HepG2 (cell line): Measurements from ENCODE around the gene ARID3C. TPM values are rescaled to one million over a fixed set of nuclear protein-coding genes. Genes with fewer than 3 reads are reported as not detected.

ENCODE experiments used
- ATAC-seq: fragments of 200-7000 bp; cut with Tn5 transposase; 3 replicates; pipeline ENCODE4 v1.9.1; 2020; ENCODE audit warnings: mild to moderate bottlenecking, moderate library complexity
- BruUV-seq: library from RNA; stranded (reverse); fragments of 400-500 nt; replicated peaks from 2 replicates; lab custom pipeline; 2021; lab: Mats Ljungman, UMichigan
- CTCF ChIA-PET: fragments of 300-600 bp; formaldehyde crosslinking; extraction: SDS; loops from one replicate; lab custom pipeline; 2021; ENCODE audit warnings: low total read pairs, inconsistent platforms, low intra/inter-chr PET ratio; lab: Yijun Ruan, JAX
- POLR2A ChIA-PET: fragments of 350-600 bp; sonication (Branson Sonifier 250); formaldehyde crosslinking; loops from one replicate; lab custom pipeline; 2020; ENCODE audit warnings: antibody characterized with exemption, inconsistent platforms; lab: Yijun Ruan, JAX
- DNase-seq: peaks from one replicate; pipeline ENCODE4 v3.0.0-alpha.2; 2015; ENCODE audit warnings: low spot score
- FAIRE-seq: peaks from 3 replicates; lab custom pipeline; 2011; peaks lifted over from hg19 to GRCh38; lab: Jason Lieb, UNC
- H2AFZ ChIP-seq: one replicate; pipeline ENCODE4 v1.6.1; 2011; ENCODE audit warnings: low read length, inconsistent platforms
- H3K27ac ChIP-seq: fragments of 300-600 bp; 3 replicates; pipeline ENCODE4 v1.8.0; 2011; ENCODE audit warnings: mixed run types, mild to moderate bottlenecking, mixed read lengths, low read length, inconsistent platforms; ENCODE audit not compliant: insufficient read depth; ENCODE audit errors: extremely low read length
- H3K27me3 ChIP-seq, 2 experiments: fragments of 200-600 bp in 1 of 2; 2 replicates in 1 of 2; 3 replicates in 1 of 2; pipeline versions ENCODE4 v1.6.0 to v1.8.0; 2011; ENCODE audit warnings: low read length in 2 of 2, mild to moderate bottlenecking in 2 of 2, moderate library complexity in 2 of 2, inconsistent platforms in 1 of 2; ENCODE audit not compliant: insufficient read depth in 2 of 2, control insufficient read depth in 1 of 2
- H3K36me3 ChIP-seq, 2 experiments: fragments of 200-600 bp in 1 of 2; replicated peaks in 1 of 2; 2 replicates in 1 of 2; 3 replicates in 1 of 2; pipeline versions ENCODE4 v1.5.1 to v1.8.0; 2011; ENCODE audit warnings: low read length in 2 of 2, inconsistent platforms in 1 of 2; ENCODE audit not compliant: insufficient read depth in 2 of 2, control insufficient read depth in 1 of 2
- H3K4me1 ChIP-seq: 2 replicates; pipeline ENCODE4 v1.5.1; 2012; ENCODE audit warnings: low read length, inconsistent platforms; ENCODE audit not compliant: insufficient read depth
- H3K4me2 ChIP-seq: 2 replicates; pipeline ENCODE4 v1.6.0; 2011; ENCODE audit warnings: low read depth, low read length, inconsistent platforms
- H3K4me3 ChIP-seq, 3 experiments: fragments of 200-600 bp in 1 of 3; sonication (generic), shearing (Covaris generic) in 1 of 3; replicated peaks in 1 of 3; 2 replicates each; pipeline ENCODE4 v1.5.1; 2011 to 2016; ENCODE audit warnings: low read length in 3 of 3, inconsistent platforms in 2 of 3, low read depth in 2 of 3, mild to moderate bottlenecking in 2 of 3, control low read depth in 1 of 3, mixed read lengths in 1 of 3; ENCODE audit not compliant: insufficient read depth in 1 of 3
- H3K79me2 ChIP-seq: one replicate; pipeline ENCODE4 v1.6.1; 2011; ENCODE audit warnings: low read length, inconsistent platforms; ENCODE audit not compliant: insufficient read depth
- H3K9ac ChIP-seq: 2 replicates; pipeline ENCODE4 v1.6.0; 2011; ENCODE audit warnings: mild to moderate bottlenecking, low read depth, low read length, inconsistent platforms; ENCODE audit not compliant: insufficient read depth
- H3K9me3 ChIP-seq: 2 replicates; pipeline ENCODE4 v1.5.1; 2012; ENCODE audit warnings: mild to moderate bottlenecking, low read length
- H4K20me1 ChIP-seq: 2 replicates; pipeline ENCODE4 v1.6.0; 2011; ENCODE audit warnings: inconsistent platforms, mild to moderate bottlenecking, low read length, moderate library complexity; ENCODE audit not compliant: insufficient read depth
- EZH2 ChIP-seq: conservative IDR thresholded peaks from 2 replicates; pipeline ENCODE4 v1.6.1; 2012; ENCODE audit warnings: mild to moderate bottlenecking, low read depth, low read length, moderate library complexity
- HMG20B ChIP-seq: conservative IDR thresholded peaks from 2 replicates; pipeline ENCODE4 v1.6.1; 2016; ENCODE audit warnings: missing genetic modification reagents, missing compliant biosample characterization
- ZNF496 ChIP-seq: sonication (generic); formaldehyde crosslinking; IDR thresholded peaks from 2 replicates; pipeline ENCODE4 v1.8.1; 2023; ENCODE audit warnings: mild to moderate bottlenecking, moderate library complexity, missing genetic modification reagents; ENCODE audit not compliant: insufficient replicate concordance
- WGBS: methylation state at CpG from one replicate; pipeline ENCODE4 v1.1.6; 2017; ENCODE audit warnings: low lambda C conversion rate; 5-methylcytosine and 5-hydroxymethylcytosine counted together
- in situ Hi-C: cut with HindIII; loops from 2 replicates; pipeline ENCODE4 v1.10.0; 2017; ENCODE audit warnings: low pct_unique_long_range_greater_than_20kb; ENCODE audit not compliant: extremely low pct_ligation_motif_present
- intact Hi-C: fragments of 100-400 bp; cut with micrococcal nuclease; formaldehyde crosslinking; loops from one replicate; pipeline ENCODE4 v1.10.0; 2022; ENCODE audit not compliant: unreplicated experiment
- polyA plus RNA-seq, 8 experiments: library from polyadenylated mRNA; depleted of rRNA in 3 of 8; stranded (reverse) in 7 of 8; unstranded in 1 of 8; fragments of >200 nt; fragmentation: Illumina TruSeq in 4 of 8; extraction: Trizol in 4 of 8; gene quantifications; 2 replicates each; pipeline versions ENCODE4 v1.2.1 to v1.2.3, GENCODE V29; 2011 to 2016; ENCODE audit warnings: low read depth in 4 of 8, missing spikeins in 1 of 8, mixed read lengths in 1 of 8; ENCODE audit not compliant: insufficient read depth in 1 of 8
- total RNA-seq, 5 experiments: library from RNA; depleted of rRNA; stranded (reverse); fragments of >200 nt; fragmentation: Illumina TruSeq; extraction: Trizol; gene quantifications; 2 replicates each; pipeline ENCODE4 v1.2.3, GENCODE V29; 2016; ENCODE audit warnings: low read depth in 1 of 5
- TF ChIP-seq, protein P1 (sequence below): sonication (generic); formaldehyde crosslinking; IDR thresholded peaks from 2 replicates; pipeline ENCODE4 v1.4.0; 2020; ENCODE audit warnings: missing genetic modification reagents, borderline replicate concordance
- TF ChIP-seq, protein P2 (sequence below): sonication (generic); formaldehyde crosslinking; IDR thresholded peaks from 2 replicates; pipeline ENCODE4 v1.4.0; 2020; ENCODE audit warnings: mild to moderate bottlenecking, missing genetic modification reagents

The ARID3C gene
- total and polyA plus RNA-seq, 2 of the 13 experiments (the other 11 are each of a cell fraction or from before 2014, with no cell fraction given), result not detected

DNA sequence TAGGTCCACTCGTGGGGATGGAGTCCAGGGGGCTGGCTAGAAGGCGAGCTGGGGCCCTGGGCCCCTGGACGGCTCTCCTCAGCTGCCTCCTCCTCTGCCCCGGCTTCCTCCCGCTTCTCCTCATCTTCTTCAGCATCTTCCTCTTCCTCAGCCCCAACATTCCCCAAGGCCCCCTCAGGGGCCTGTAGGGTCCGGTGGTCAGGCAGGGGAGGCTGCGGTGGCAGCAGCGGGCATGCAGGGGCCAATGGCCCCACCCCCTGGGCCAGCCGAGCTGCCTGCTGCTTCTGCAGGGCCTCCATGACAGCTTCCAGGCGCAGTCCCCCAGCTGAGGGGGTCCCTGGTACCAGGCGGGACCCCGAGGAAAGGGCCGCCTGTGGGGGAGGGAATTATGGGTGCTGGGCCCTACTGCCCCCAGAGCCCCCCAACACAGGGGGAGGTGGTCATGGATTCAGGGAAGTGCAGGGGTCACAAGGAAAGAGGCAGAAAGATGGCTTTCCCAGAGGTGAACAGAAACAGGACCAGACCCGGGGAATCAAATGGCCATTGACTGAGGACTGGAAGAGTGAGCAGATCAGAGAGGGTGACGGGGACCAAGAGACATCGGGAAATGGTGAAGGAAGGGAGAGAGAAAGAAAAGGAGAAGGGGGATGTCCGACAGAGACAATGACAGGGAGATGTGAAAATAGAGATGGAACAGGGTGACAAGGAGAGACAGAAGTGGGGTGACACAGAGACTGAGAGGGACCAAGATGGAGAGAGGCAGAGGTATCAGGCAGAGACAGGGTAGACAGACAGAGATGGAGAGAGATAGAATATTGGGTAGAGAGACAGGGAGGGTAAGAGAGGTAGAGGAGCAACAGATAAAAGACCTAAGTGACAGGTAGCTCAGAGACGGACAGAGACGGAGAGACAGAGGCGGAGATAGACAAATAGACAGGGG is 880 bp downstream of the ARID3C start:
- no peak for FAIRE-seq
- 44% methylated on average over 20 of the region's 20 CpGs for WGBS
- no peak for ATAC-seq
- Histone ChIP-seq H3K36me3 (no peaks in the 10 kb centered on the region), H3K4me3 (peak overlapping the region; percentile 36 to 73 (median 40)), H3K27me3 (peaks cover 4 to 20% of the 10 kb centered on the region in 2 experiments; a peak in 3 of 5 replicates), H3K9me3 (no peaks in the 10 kb centered on the region), H3K79me2 (no peaks in the 10 kb centered on the region), H3K4me2 (peak overlapping the region; percentile 72), H3K27ac (no peak overlapping the region), H4K20me1 (no peaks in the 10 kb centered on the region), H3K9ac (no peak overlapping the region), H2AFZ (no peak overlapping the region), H3K4me1 (peaks cover 35% of the 10 kb centered on the region)
- CTCF ChIA-PET, result no interaction called here
- POLR2A ChIA-PET, result no interaction called here
- BruUV-seq, result no TSS peak
- TF ChIP-seq, protein P1, sequence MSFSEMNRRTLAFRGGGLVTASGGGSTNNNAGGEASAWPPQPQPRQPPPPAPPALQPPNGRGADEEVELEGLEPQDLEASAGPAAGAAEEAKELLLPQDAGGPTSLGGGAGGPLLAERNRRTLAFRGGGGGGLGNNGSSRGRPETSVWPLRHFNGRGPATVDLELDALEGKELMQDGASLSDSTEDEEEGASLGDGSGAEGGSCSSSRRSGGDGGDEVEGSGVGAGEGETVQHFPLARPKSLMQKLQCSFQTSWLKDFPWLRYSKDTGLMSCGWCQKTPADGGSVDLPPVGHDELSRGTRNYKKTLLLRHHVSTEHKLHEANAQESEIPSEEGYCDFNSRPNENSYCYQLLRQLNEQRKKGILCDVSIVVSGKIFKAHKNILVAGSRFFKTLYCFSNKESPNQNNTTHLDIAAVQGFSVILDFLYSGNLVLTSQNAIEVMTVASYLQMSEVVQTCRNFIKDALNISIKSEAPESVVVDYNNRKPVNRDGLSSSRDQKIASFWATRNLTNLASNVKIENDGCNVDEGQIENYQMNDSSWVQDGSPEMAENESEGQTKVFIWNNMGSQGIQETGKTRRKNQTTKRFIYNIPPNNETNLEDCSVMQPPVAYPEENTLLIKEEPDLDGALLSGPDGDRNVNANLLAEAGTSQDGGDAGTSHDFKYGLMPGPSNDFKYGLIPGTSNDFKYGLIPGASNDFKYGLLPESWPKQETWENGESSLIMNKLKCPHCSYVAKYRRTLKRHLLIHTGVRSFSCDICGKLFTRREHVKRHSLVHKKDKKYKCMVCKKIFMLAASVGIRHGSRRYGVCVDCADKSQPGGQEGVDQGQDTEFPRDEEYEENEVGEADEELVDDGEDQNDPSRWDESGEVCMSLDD (CRISPR knock-in tag), result no peak
- TF ChIP-seq ZNF496 (CRISPR knock-in tag), result no peak
- 0 out of 2 replicates have a peak, but pooled peaks have one; percentile 53 for TF ChIP-seq EZH2
- TF ChIP-seq, protein P2, sequence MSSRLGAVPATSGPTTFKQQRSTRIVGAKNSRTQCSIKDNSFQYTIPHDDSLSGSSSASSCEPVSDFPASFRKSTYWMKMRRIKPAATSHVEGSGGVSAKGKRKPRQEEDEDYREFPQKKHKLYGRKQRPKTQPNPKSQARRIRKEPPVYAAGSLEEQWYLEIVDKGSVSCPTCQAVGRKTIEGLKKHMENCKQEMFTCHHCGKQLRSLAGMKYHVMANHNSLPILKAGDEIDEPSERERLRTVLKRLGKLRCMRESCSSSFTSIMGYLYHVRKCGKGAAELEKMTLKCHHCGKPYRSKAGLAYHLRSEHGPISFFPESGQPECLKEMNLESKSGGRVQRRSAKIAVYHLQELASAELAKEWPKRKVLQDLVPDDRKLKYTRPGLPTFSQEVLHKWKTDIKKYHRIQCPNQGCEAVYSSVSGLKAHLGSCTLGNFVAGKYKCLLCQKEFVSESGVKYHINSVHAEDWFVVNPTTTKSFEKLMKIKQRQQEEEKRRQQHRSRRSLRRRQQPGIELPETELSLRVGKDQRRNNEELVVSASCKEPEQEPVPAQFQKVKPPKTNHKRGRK (CRISPR knock-in tag), result 0 out of 2 replicates have a peak, but pooled peaks have one; percentile 40
- TF ChIP-seq HMG20B (CRISPR knock-in tag), result no peak
- no peak for DNase-seq
- intact Hi-C loops (no loop called here), in situ Hi-C loops (no loop called here)
